ENCODE results near the gene MTA3.

The MTA3 gene

GRCh38 chr2:42568401-42569115 is at the start of gene MTA3:
Gene MTA3, plus strand, starts transcription at chr2:42568632. Its CDS starts 114 bp downstream, at chr2:42568746.
- no peak for TF ChIP-seq CTCF (IDR thresholded peaks at IDR 0.05; ENCODE audit: borderline replicate concordance, insufficient read depth, low read depth, low read length)
- H3K4me3 ChIP-seq (ENCODE audit: low read depth, low read length), result peak within 1 kb of the TSS; percentile 61

DNA sequence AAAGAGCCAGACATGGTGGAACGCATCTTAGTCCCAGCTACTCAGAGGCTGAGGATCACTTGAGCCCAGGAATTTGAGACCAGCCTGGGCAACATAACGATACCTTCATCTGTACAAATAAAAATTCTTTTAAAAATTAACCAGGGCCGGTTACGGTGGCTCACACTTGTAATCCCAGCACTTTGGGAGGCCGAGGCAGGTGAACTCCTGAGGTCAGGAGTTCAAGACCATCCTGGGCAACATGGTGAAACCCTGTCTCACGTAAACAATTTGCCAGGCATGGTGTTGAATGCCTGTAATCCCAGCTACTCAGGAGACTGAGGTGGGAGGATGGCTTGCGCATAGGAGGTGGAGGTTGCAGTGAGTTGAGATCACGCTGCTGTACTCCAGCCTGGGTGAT is 48.8 kb upstream of the MTA3 start:
- H3K4me3 ChIP-seq (ENCODE audit: low read depth, low read length), result no peak overlapping the region
- TF ChIP-seq CTCF (IDR thresholded peaks at IDR 0.05; ENCODE audit: borderline replicate concordance, insufficient read depth, low read depth, low read length), result no peak

- H3K4me3 ChIP-seq (ENCODE audit: low read depth, low read length), result no peak overlapping the region
- TF ChIP-seq CTCF (IDR thresholded peaks at IDR 0.05; ENCODE audit: borderline replicate concordance, insufficient read depth, low read depth, low read length), result no peak
Measured at GRCh38 chr2:42522035-42522434, 46.4 kb upstream of the MTA3 start.

DNA sequence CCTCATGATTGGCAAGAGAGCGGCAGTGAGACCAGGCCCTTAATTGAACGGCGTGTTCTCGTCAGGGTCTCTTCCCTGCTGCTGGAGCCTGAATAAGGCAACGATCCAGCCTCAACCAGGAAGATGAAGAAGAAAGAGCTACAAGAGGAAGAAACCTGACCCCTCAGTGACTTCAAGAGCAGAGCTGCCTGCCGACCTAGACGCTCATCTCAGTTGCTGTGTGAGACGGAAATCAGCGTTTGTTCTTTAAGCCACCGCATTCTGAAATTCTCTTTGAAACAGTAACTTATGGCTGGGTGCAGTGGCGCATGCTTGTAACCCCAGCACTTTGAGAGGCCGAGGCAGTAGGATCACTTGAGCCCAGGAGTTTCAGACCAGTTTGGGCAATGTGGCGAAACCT is 45.1 kb upstream of the MTA3 start:
- H3K4me3 ChIP-seq (ENCODE audit: low read depth, low read length), result no peak overlapping the region
- TF ChIP-seq CTCF (IDR thresholded peaks at IDR 0.05; ENCODE audit: borderline replicate concordance, insufficient read depth, low read depth, low read length), result no peak

GRCh38 chr2:42532397-42532796 is 36.0 kb upstream of the MTA3 start:
- H3K4me3 ChIP-seq (ENCODE audit: low read depth, low read length), result no peak overlapping the region
- no peak for TF ChIP-seq CTCF (IDR thresholded peaks at IDR 0.05; ENCODE audit: borderline replicate concordance, insufficient read depth, low read depth, low read length)

GRCh38 chr2:42537493-42537892 is 30.9 kb upstream of the MTA3 start:
- no peak overlapping the region for H3K4me3 ChIP-seq (ENCODE audit: low read depth, low read length)
- no peak for TF ChIP-seq CTCF (IDR thresholded peaks at IDR 0.05; ENCODE audit: borderline replicate concordance, insufficient read depth, low read depth, low read length)

DNA sequence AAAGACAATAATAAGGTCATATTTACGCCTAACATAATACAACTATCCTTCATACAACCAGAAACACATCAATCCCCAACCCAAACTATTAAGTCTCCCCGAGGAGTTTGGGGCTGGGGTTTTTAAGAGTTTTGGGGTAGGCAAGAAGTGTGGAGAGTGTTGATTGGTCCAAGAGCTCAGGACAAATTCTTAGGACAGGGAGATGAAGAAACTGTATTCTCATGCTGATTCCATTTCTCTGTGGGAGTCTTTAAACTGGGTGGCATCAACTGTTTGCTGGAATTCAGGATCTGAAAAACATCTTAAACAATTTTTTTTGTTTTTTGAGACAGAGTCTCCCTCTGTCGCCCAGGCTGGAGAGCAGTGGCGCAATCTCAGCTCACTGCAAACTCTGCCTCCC is 25.6 kb upstream of the MTA3 start:
- no peak overlapping the region for H3K4me3 ChIP-seq (ENCODE audit: low read depth, low read length)
- TF ChIP-seq CTCF (IDR thresholded peaks at IDR 0.05; ENCODE audit: borderline replicate concordance, insufficient read depth, low read depth, low read length), result no peak

Data from GM12875 (cell line).